ENCODE measurements around the gene NDUFB3.

DNA sequence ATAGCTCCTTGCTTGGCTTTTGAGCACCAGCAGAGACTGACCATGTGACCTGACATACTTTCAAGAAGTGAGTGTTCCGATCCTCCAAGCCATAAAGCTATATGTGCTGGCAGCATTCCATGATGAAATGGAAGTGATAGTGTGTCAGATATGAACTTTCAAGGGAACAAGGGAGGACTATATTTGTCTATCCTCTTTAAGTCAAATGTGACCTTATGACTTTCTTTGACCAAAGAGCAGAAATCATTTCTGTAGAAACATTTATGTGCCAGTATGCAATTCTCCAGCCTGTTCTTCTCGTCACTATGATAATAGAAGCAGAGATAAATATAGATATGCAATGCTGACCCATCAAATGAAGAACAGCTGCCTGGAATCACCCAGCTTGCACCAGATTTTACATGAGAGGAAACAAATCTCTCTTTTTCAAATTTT lies 14.7 kb upstream of the NDUFB3 start:
- TF ChIP-seq ZNF274 (IDR thresholded peaks at IDR 0.05; ENCODE audit: low read depth, low read length) (no peak), SUZ12 (IDR thresholded peaks at IDR 0.05; ENCODE audit: extremely low read depth, insufficient read depth, insufficient read length) (no peak)
